Measurements from ENCODE around the gene SIRPB2. TPM values are rescaled to one million over a fixed set of nuclear protein-coding genes. Genes with fewer than 3 reads are reported as not detected.

SIRPB2 gene
- total and polyA plus RNA-seq, 10 of the 15 experiments (the other 5 are each of a cell fraction or from before 2014, with no cell fraction given): not detected

DNA sequence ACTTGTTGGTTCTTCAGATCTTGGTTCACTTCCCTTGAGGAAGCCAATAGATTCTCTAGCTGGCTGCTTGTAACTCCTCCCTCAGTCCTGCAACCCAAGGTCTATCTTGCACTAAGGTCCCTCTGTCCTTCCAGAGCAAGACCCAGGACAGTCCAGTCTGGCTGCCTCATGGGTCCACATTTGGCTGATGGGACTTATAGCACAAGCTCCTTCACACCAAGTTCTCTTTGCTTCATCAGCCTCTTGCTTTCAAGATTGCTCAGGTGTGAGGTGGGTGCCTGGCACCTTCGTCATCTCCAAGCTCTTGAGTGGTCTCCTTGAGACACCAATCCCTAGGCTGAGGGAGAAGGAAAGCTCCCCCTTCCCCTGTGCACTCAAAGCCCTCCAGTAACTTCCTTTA, 52.9 kb downstream of the SIRPB2 start:
- SMC1A ChIA-PET (ENCODE audit: uncharacterized antibody, unreplicated experiment): interaction anchor here (0.9 to 4.9 kb wide), 13 partner anchors 10 to 296 kb away, joined by 3 to 32 read pairs (median 4); partner anchors contain the start of genes NSFL1C and SDCBP2
- H3K27me3 ChIP-seq (replicated peaks in 1 of 2; ENCODE audit: control insufficient read depth in 2 of 2, insufficient read depth in 2 of 2, low read length in 1 of 2): no peaks in the 10 kb centered on the region
- POLR2A ChIA-PET: interaction anchor here (0.5 kb wide), 1 partner anchor 903 kb away, joined by 9 read pairs; no protein-coding TSS in a partner anchor
- H2AFZ ChIP-seq (ENCODE audit: control insufficient read depth, low read depth, low read length): no peak overlapping the region
- H3K36me3 ChIP-seq (ENCODE audit: control insufficient read depth in 2 of 2, insufficient read depth in 2 of 2, low read length in 1 of 2): peaks cover 7 to 9% of the 10 kb centered on the region in 2 experiments
- H3K4me1 ChIP-seq (ENCODE audit: control insufficient read depth, insufficient read depth, low read length): peaks cover 11% of the 10 kb centered on the region
- ATAC-seq (no peak), FAIRE-seq (no peak), DNase-seq (ENCODE audit: low read depth, low spot score) (no peak)
- in situ Hi-C loops (cut with MboI): loop anchor here (5.0 kb wide), 1 partner anchor 126 kb away; no protein-coding TSS in a partner anchor
- no peaks in the 10 kb centered on the region; the same call in 2 of the 3 replicates for H3K9me3 ChIP-seq (replicated peaks; ENCODE audit: control insufficient read depth, insufficient read depth, low read length)
- no peak overlapping the region for H3K4me2 ChIP-seq (ENCODE audit: control insufficient read depth, insufficient read depth)
- RAD21 ChIA-PET (ENCODE audit: unreplicated experiment): interaction anchor here (0.8 to 3.4 kb wide), 10 partner anchors 15 to 126 kb away, joined by 3 to 16 read pairs (median 6); partner anchors contain the start of gene FKBP1A
- H3K27ac ChIP-seq (ENCODE audit: control insufficient read depth, insufficient read depth): no peak overlapping the region
- intact Hi-C loops (cut with micrococcal nuclease; ENCODE audit: unreplicated experiment): loop anchor here (5.0 kb wide), 1 partner anchor 46 kb away; the partner anchor contains the start of gene FKBP1A
- CTCF ChIA-PET: interaction anchor here (0.8 to 7.2 kb wide), 29 partner anchors 9 to 339 kb away, joined by 3 to 65 read pairs (median 4); partner anchors contain the start of genes FKBP1A and NSFL1C
- no peak overlapping the region for H3K4me3 ChIP-seq
- H3K79me2 ChIP-seq (ENCODE audit: control insufficient read depth, insufficient read depth, low read length): no peaks in the 10 kb centered on the region
- BruUV-seq (replicated peaks): no TSS peak
- no peak overlapping the region for H3K9ac ChIP-seq (ENCODE audit: control insufficient read depth, insufficient read depth, low read length)
- H4K20me1 ChIP-seq (ENCODE audit: control insufficient read depth, insufficient read depth): peaks cover 3% of the 10 kb centered on the region; the same call in 1 of the 2 replicates
- 0% methylated on average over 1 of the region's 1 CpG for WGBS (ENCODE audit: insufficient coverage, insufficient replicate concordance, low lambda C conversion rate, missing lambda C conversion rate)
- TF ChIP-seq, protein P1, sequence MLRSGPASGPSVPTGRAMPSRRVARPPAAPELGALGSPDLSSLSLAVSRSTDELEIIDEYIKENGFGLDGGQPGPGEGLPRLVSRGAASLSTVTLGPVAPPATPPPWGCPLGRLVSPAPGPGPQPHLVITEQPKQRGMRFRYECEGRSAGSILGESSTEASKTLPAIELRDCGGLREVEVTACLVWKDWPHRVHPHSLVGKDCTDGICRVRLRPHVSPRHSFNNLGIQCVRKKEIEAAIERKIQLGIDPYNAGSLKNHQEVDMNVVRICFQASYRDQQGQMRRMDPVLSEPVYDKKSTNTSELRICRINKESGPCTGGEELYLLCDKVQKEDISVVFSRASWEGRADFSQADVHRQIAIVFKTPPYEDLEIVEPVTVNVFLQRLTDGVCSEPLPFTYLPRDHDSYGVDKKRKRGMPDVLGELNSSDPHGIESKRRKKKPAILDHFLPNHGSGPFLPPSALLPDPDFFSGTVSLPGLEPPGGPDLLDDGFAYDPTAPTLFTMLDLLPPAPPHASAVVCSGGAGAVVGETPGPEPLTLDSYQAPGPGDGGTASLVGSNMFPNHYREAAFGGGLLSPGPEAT (IDR thresholded peaks at IDR 0.05; ENCODE audit: low read depth): no peak
- TF ChIP-seq ZSCAN29 (IDR thresholded peaks at IDR 0.05) (no peak), BMI1 (IDR thresholded peaks at IDR 0.05; ENCODE audit: borderline replicate concordance) (no peak), ASH2L (IDR thresholded peaks at IDR 0.05; ENCODE audit: borderline replicate concordance, low read depth) (no peak), EGR1 (IDR thresholded peaks at IDR 0.05; ENCODE audit: borderline replicate concordance in 1 of 2, low read depth in 2 of 2, low read length in 2 of 2) (no peak), ZNF384 (IDR thresholded peaks at IDR 0.05; ENCODE audit: borderline replicate concordance, low read depth, low read length) (no peak), GABPA (IDR thresholded peaks at IDR 0.05; ENCODE audit: low read depth) (no peak)
- TF ChIP-seq, protein P2, sequence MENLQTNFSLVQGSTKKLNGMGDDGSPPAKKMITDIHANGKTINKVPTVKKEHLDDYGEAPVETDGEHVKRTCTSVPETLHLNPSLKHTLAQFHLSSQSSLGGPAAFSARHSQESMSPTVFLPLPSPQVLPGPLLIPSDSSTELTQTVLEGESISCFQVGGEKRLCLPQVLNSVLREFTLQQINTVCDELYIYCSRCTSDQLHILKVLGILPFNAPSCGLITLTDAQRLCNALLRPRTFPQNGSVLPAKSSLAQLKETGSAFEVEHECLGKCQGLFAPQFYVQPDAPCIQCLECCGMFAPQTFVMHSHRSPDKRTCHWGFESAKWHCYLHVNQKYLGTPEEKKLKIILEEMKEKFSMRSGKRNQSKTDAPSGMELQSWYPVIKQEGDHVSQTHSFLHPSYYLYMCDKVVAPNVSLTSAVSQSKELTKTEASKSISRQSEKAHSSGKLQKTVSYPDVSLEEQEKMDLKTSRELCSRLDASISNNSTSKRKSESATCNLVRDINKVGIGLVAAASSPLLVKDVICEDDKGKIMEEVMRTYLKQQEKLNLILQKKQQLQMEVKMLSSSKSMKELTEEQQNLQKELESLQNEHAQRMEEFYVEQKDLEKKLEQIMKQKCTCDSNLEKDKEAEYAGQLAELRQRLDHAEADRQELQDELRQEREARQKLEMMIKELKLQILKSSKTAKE (IDR thresholded peaks at IDR 0.05; ENCODE audit: low read depth, poor library complexity, severe bottlenecking): no peak
- TF ChIP-seq, protein P3, sequence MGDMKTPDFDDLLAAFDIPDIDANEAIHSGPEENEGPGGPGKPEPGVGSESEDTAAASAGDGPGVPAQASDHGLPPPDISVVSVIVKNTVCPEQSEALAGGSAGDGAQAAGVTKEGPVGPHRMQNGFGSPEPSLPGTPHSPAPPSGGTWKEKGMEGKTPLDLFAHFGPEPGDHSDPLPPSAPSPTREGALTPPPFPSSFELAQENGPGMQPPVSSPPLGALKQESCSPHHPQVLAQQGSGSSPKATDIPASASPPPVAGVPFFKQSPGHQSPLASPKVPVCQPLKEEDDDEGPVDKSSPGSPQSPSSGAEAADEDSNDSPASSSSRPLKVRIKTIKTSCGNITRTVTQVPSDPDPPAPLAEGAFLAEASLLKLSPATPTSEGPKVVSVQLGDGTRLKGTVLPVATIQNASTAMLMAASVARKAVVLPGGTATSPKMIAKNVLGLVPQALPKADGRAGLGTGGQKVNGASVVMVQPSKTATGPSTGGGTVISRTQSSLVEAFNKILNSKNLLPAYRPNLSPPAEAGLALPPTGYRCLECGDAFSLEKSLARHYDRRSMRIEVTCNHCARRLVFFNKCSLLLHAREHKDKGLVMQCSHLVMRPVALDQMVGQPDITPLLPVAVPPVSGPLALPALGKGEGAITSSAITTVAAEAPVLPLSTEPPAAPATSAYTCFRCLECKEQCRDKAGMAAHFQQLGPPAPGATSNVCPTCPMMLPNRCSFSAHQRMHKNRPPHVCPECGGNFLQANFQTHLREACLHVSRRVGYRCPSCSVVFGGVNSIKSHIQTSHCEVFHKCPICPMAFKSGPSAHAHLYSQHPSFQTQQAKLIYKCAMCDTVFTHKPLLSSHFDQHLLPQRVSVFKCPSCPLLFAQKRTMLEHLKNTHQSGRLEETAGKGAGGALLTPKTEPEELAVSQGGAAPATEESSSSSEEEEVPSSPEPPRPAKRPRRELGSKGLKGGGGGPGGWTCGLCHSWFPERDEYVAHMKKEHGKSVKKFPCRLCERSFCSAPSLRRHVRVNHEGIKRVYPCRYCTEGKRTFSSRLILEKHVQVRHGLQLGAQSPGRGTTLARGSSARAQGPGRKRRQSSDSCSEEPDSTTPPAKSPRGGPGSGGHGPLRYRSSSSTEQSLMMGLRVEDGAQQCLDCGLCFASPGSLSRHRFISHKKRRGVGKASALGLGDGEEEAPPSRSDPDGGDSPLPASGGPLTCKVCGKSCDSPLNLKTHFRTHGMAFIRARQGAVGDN (IDR thresholded peaks at IDR 0.05): no peak
- TF ChIP-seq, protein P4, sequence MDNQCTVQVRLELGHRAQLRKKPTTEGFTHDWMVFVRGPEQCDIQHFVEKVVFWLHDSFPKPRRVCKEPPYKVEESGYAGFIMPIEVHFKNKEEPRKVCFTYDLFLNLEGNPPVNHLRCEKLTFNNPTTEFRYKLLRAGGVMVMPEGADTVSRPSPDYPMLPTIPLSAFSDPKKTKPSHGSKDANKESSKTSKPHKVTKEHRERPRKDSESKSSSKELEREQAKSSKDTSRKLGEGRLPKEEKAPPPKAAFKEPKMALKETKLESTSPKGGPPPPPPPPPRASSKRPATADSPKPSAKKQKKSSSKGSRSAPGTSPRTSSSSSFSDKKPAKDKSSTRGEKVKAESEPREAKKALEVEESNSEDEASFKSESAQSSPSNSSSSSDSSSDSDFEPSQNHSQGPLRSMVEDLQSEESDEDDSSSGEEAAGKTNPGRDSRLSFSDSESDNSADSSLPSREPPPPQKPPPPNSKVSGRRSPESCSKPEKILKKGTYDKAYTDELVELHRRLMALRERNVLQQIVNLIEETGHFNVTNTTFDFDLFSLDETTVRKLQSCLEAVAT (IDR thresholded peaks at IDR 0.05): no peak
- TF ChIP-seq, protein P5, sequence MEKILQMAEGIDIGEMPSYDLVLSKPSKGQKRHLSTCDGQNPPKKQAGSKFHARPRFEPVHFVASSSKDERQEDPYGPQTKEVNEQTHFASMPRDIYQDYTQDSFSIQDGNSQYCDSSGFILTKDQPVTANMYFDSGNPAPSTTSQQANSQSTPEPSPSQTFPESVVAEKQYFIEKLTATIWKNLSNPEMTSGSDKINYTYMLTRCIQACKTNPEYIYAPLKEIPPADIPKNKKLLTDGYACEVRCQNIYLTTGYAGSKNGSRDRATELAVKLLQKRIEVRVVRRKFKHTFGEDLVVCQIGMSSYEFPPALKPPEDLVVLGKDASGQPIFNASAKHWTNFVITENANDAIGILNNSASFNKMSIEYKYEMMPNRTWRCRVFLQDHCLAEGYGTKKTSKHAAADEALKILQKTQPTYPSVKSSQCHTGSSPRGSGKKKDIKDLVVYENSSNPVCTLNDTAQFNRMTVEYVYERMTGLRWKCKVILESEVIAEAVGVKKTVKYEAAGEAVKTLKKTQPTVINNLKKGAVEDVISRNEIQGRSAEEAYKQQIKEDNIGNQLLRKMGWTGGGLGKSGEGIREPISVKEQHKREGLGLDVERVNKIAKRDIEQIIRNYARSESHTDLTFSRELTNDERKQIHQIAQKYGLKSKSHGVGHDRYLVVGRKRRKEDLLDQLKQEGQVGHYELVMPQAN (conservative IDR thresholded peaks at IDR 0.05): no peak

Measured in GM12878 (cell line).